Activated CD4-positive, alpha-beta T cell treated with anti-CD3 and anti-CD28 coated beads, Interleukin-2, amount 50 U/mL, for 1 hour (primary cell): ENCODE measurements around the gene WIZ.
"Not testable (repeated sequence)": the region's sequence is repeated elsewhere in the genome, so short reads cannot be mapped to it uniquely, and the experiment has no call there.

ENCODE experiments used
- DNase-seq: peaks from one replicate; pipeline ENCODE4 v3.0.0-alpha.2; 2020

The WIZ gene

DNA sequence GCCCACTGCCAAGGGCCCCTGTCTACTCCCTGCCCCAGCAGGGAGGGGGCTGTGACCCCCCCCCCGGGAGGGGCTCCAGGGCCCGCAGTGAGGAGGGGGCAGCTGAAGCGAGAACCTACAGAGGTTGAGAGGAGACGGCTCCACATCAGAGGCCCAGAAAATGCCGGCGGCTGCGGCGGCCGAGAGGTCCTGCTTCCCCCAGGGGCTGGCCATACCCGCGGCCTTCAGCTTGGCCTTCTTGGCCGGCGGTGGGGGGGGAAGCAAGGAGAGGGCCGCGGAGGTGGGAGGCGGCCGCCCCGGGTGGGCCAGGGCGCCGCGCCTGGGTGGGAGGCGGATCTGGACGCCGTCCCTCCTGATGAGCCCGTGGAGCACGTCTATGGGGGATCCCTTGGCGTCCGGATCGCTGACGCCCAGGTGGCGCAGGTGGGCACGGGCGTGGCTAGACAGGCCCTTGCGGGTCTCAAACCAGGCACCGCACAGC lies 21.7 kb downstream of the WIZ start:
- DNase-seq = no peak

DNA sequence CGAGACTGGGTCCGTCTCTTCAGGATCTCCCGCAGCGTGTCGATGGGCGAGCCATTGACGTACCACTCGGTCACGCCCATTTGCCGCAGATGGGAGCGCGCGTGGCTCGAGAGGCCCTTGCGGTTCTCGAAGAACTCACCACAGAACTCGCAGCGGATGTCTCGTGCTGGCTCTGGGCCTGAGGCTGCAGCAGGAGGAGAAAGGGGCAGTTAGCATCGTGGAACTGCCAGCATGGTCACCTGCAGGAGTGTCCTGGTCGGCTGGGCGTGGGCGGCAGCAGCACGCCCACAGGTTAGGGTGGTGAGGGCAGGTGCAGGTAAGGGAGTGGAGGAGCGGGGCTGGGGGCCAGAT lies 22.4 kb downstream of the WIZ start:
- DNase-seq = no peak

DNA sequence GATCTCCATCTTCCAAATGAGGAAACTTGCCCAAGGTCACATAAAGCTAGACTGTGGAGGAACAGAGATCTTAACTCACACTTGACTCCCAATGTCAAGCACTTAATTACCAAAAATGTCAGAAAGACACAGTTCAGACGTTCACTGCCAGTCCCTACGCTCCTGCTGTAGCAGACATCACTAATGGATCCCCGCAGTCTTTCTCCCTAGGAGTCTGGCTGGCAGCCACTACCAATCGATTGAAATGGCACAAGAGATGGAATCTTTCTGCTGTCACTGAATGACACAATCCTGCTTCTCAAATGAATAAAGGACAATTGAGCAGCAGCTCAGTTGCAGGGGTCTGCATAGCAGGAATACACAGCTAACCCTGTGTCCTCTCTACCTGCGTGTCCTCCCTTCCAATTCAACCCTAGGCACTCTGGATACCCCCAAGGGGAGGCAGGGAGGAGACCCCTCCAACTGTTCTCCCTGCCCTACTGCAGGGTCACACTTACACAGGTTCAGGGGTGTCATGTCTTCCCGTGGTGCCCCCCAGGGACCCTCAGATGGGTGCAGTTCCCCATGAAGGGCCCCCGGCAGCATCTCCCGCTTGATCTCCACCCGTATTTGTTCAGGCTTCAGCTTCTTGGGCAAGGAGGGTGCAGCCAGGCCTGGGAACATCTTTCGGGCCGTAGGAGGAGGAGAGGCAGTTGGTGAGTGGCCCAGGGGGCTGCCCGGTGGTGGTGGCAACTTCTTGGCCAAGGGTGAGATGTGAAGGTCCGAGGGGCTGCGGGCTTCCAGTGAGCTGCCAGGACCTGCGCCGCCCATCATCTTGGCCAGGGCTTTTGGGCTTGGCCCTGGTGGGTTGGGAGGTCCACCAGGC lies 23.0 kb downstream of the WIZ start:
- DNase-seq = no peak

DNA sequence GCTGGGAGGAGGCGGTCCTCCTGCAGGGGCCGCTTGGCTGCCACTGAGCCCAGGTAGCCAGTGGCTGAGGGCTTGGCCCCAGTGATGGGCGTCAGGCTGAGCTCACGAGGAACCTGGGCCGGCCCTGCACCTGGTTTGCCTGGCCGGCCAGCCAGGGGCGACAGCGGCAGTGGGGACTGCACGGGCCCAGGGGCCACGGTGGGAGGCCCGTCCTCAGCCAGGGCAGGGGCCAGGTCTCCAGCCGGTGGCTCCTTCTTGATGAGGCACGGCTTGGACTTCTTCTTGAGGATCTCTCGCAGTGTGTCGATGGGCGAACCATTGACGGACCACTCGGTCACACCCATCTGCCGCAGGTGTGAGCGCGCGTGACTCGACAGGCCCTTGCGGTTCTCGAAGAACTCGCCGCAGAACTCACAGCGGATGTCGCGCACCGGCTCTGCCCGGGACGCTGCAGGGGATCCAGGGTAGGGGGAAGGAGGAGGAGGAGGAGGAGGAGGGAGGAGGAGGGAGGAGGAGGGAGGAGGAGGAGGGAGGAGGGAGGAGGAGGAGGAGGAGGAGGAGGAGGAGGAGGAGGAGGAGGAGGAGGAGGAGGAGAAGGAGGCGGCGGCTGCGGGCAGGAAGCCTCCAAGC lies 24.3 kb downstream of the WIZ start:
- no peak for DNase-seq

DNA sequence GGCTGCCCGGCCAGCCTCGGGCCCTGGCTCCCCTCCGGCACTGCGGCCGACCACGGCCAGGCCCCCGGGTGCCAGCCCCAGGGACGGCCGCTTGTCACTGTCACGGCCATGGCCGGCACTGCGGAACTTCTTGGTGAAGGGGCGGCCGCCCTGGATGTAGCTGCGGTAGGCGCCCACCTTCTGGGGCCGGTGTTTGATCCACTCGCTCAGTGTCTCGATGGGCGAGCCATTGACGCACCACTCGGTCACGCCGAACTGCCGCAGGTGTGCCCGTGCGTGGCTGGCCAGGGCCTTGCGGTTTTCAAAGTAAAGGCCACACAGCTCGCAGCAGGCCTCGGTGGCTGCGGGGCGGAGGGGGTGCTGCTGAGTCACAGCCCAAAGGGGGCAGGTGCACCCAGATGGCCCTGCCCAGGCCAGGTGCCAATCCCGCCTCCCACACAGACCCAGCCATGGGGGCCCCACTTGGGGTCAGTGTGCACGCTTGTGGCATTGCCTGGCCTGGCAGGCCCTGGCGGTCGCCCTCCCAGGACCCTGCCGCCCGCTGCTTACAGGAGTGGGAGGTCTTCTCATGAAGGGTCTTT lies 25.0 kb downstream of the WIZ start:
- DNase-seq = no peak

DNA sequence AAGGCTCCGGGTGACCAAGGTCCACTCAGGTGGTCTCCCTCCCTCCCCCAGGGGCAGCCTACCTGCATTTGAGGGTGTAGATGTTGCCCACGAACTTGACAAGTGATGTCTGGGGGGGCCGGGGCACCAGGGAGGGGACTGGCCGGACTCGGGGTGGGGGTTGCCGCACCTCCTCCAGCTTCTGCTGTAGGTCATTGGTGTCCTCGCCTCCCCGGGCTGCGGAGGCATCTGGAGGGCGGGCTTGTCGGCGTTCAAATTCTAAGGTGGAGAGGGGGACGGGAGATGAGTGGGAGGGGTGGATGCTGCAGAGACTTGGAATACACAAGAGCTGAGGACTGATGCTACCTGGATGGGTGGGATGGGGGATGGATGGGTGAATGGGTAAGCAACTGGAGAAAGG lies 25.6 kb downstream of the WIZ start:
- DNase-seq = no peak

DNA sequence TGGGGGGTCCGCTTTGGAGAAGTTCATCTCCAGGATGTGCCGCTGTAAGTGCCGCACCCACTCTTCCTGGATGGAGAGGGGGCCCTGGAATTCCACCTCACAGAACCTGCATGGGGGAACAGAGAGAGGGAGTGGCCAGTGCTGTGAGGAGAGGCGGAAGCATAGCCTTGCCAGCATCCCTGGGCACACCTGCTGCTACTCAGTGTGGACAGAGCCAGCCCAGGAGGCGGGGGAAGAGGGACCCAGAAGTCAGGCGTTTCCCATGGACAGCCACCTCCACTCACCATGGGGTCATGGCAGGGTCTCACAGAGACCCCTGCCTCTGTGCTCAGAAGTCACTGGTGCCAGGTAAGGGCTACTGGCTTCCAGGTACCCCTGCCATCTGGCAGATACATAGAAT lies 26.6 kb downstream of the WIZ start:
- no peak for DNase-seq

DNA sequence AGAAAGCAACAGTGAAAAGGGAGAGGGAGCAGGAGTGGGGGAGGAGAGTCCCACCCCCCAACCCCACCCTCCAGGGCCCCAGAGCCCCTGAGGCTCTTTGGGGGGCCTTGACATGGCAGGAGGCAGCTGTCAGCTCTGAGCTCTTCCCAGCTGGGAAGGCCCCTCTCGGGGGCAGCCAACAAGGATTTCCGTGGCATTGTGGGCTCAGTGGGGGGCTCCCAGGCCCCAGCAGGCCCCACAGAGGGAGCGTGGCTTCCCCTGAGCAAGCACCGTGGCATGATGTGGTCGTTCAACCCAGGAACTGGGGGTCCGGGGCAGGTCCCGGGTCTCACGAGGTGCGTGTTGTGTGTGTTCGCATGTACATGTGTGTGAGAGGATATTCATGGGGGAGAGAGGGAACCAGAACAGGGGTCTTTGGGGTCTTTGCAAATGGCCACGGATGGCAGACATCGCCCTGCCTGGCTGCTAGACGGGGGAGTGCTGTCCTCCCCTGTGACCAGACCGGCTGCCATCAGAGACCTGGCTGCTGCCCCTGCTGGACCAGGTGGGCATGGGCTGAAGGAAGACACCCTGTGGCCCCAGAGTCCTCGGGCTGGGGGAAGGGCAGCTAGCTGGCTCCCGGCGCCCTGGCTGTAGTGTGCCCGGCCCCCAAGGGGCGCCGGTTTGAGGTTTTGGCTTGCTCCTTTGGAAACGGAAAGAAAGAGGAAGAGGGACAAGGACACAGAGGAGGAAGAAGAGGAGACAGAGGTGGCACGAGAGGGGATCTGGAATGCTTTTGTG lies 27.3 kb downstream of the WIZ start:
- no peak for DNase-seq

DNA sequence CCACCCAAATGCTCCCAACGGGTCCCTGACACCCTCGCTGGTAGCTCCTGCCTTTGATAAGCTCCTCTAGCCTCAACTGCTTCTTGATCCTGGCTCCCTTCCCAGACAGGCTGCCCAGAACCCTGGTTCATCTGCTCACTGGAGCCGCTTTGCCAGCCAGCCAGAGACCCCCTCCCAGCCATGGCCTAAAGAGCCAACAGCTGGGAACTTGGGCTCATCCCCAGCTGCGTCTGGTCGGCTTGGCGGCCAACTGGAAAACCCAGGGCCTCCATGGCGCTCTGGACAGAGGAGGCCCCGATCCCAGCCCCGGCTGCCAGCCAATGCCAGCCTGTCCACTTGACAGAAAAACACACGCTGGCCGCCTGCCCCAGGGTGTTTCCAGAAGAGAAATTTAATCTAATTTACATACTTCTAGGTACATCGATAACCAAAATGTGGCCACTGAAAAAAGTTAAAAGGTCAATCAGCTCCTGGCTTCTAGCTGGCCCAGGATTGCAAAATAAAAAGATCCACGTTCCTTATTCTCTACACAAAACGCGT lies 28.0 kb downstream of the WIZ start:
- DNase-seq = no peak

DNA sequence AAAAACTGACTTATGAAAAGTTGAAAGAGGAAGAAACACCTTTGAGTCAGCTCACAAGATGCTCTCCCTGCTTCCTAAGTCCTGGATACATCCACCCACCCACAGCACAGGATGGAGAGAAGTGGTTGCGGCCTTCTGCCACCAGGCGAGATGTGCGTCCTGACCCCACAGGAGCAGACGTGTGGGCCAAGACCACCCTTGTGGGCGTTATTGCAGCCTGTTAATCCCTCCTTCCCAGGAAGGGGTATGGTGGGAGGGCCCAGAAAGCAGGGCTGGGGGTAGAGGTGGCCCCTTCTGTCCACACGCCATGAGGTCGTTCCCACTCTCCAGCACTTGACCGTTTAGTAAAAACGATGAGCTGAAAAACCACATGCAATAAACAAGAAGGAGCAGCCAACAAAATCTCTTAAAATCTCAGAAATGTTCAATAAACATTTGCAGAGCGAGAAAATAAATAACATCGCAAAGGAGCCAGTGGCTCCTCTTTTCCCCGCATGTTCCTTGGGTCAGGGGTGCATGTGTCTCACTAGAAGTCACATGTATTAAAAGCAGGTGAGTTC lies 28.5 kb downstream of the WIZ start:
- DNase-seq = no peak

DNA sequence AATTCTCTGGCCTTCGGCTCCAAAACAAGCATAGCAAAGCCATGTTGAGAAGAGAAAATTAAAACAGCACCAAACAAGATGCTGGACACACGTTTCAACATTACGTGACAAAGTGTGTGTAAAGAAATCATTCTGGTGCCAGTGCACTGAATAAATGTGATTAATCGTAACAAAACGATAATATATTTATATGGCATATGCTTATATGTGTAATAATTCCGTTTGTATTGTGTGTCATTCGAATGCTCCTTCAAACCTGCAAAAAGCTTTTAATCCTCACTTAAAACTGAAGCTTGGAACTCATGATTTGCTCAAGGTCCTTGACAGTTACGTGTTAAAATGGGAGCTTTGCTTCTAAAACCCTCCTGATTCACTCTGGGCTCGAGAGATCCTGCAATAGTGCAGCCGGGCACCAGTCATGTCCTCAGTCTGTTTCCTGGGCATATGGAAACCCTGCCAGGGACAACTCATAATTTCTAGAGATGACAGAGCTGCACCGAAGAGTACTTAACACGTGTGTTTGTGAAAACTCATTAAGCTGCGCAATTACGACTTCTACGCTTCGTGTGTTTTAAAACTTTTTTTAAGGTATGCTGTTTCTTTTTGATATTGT lies 30.2 kb downstream of the WIZ start:
- no peak for DNase-seq

DNA sequence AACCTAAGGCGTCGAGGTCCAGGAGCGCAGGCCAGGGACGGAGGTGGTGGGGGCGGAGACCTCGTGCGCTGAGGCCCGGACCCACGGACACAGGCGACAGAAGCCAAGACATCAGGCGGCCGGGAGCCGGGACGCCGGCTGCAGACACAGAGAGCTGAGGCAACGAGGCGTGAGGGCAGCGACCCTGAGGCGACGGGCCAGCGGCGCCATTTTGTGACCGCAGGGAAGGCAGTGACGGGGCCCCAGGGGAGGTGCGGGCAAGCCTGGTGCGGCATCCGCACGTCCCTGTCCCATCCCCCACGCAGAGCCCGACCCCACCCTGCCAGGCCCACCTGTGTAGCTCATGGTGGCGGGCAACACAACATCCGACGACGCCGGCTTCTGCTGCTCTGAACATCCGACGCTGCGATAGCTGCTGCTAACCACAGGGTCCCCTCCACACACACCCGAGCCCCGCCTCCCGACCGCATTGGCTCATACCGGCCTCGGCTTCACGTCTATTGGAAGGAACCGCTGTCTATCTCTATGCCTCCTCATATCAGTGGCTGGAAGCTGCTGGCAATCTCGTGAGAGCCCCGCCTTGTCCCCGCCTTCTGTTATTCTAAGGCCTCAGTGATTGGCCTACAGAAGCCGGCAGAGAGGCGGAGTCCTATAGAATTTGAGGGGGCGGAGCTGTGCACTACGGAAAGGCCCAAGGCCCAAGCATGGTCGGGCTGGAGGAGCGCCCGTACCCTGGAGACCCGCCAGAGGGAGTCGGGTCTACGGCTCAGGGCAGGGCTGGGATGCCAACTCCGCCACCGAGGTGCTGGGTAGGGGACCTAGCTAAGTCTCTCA lies 31.0 kb downstream of the WIZ start, which contains the start of gene AKAP8L:
AKAP8L (minus strand) TSS at position 410 of the 834 bp plus-strand sequence; CDS start at position 345, 65 bp downstream.
- peak; percentile 97 for DNase-seq

DNA sequence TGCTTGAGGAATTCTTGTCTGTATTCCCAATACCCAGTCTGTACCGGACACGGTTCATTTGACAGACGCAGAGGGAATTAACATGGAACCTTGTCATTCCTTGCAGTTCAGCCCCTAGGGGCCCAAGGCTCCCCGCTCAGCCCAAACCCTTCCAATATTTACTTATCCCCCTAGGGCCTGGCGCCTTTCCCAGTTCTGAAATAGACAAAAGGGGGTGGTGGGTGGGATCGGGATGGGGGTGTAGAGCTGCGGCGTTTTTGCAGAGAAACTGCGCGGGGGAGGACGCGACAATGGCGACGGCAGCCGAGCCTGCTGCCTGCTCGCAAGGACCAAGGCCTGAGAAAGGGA lies 31.6 kb downstream of the WIZ start:
- DNase-seq = no peak

DNA sequence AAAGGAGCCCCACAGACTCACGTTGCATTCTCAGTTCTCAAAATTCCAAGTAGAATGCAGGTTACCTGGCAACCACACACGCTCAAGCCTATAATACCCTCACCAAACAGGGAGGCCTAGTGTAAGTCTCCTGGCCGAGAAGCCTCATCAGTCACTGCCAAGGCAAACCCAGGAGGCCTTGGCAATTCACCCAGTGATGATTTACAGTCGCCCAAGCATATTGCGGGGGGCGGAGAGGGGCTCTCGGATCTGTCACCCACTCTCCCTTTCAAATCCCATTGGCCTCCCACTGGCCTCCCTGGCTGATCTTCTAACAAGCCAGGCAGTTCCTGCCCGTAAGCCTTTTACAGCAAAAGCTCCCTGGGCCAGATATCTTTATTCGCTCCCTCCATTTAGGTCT lies 32.1 kb downstream of the WIZ start:
- DNase-seq = no peak

DNA sequence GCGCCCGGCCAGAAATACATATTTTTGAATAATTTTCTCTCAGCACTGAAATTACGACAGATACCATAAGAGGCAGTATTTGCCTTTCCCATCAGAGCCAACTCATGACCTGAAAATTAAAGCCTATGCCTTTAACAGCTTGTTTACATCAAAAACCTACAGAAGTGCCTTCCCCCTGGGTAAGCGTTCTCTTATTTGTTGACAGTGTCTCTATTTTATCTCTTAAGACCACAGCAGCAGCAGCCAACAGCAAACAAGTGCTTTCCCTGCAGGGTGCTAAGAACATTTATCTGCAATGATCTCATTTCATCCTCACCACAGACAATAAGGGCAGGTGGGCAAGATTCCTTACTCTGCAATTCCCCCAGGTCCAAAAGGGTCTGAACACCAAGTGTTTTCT lies 36.9 kb downstream of the WIZ start:
- DNase-seq = no peak

DNA sequence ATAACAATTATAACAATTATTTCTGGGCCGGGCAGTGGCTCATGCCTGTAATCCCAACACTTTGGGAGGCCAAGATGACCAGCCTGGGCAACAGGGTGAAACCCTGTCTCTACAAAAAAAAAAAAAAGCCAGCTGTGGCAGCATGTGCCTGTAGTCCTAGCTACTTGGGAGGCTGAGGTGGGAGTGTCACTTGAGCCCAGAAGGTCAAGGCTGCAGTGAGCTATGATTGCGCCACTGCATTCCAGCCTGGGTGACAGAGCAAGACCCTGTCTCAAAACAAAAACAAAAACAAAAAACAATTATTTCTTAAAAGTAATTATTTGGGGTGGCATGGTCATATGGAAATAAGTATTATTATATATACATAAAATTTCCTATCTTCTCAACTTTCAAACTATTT lies 38.4 kb downstream of the WIZ start:
- not testable (repeated sequence) for DNase-seq

DNA sequence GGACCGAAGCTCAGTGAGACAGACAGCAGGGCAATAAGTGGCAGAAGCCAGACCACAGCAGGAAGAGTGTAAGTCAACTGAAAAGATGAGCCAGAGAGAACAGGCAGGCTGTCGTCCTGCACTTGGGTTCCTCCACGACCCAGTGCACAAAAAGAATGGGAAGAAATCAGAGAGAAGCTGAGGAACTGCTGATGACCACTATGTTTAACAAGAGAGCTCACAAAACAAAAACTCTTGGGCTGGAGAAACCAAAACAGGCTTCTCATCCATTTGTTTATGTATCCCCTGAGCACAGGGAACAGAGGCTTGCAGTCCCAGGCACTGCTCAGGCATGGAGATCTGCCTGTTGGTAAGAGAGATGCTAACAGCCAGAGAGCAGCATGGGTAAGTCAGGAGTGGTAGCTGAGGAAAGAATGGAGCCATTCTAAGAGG lies 45.0 kb downstream of the WIZ start:
- no peak for DNase-seq

DNA sequence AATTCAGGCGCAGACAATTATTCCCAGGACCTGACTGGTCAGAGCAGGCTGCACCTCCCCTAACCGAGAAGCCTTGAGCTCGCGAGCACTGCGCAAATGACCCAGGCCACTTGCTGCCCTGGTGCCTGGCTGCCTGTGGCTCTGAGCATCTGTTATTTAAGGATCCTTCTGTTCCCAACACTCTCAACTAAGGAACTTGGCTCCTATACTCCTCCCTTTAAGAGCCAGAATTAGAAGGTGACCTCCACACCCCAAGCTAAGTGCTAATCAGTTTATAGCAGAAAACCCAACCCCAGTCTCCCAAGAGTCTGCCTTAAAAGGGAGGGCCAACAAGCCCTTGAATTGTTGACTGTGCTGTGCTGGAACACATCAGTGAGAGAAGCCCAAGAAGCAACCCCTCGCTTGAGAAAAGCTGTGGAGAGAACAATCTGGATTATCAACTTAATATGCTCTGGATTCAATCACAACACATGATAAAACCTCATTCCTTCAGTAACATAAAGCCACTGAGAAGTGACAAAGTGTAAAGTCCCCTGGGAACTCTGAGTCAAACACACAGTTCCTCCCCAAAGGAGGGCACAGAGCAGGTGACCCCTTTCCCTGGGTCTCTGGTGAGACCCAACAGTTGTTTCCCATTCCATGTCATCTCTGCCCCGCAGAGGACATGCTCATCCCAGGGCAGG lies 45.5 kb downstream of the WIZ start:
- DNase-seq = no peak

DNA sequence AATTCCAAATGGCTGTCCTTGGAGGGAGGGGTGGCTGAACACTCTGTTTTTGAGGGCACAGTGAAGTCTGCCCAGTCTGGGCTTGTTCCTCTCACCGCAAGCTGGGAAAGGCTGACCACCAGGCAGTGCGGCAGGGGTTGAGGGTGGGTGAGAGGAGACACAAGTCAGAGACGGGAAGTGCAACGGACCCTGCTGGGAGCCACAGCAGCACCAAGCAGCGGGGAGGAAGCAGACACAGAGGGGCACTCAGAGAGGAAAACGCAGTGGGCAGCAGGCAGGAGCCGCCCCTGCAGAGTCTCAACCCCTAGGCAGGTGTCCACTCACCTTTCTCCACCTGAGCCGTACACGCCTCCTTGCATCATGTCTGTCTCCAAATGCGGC lies 46.6 kb downstream of the WIZ start:
- DNase-seq = no peak

DNA sequence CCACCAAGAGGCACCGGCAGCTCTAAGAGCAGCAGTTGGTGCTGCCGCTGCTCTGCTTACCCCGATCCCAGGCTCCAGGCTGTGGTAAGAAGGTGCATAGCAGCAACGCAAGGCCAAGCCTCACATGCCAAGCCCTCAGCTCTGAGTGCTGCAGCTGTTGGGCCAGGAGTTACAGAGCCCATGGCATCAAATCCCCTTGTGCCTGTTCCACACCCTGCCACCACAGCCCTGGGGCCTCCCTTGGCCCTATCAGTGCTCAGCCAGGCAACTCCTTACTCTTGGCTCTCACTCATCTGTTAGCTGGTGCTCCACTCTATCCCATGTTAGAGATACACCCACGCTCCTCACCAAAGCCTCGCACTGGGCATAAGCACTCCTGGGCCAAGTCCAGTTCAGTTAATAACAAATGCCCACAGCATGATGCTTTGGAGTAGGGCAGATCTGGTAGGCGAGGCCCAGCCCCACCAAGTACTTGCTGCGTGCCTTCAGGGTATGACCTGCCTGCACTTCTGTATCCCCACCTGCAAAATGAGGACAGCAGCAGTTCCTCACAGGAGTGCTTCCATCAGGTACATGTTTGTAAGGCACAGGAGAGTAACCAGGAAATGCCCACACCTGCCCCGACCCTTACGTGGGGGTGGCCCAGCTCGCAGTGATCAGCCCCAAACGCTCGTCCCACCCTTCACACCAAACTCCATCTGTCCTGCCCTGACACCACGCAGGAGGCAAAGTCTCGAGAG lies 47.2 kb downstream of the WIZ start:
- DNase-seq = no peak
